Renal cortical epithelial cell (primary cell): ENCODE measurements around the gene IWS1. TPM values are rescaled to one million over a fixed set of nuclear protein-coding genes. Genes with fewer than 3 reads are reported as not detected.
A peak's percentile ranks its signal among the peaks of the same experiment; 100 is the strongest.

Source experiments
- DNase-seq: peaks from one replicate; pipeline ENCODE4 v3.0.0-alpha.2; 2011; ENCODE audit warnings: low read depth
- total RNA-seq: library from RNA; depleted of rRNA; stranded (reverse); fragments of >200 nt; gene quantifications from 2 replicates; pipeline ENCODE4 v1.2.3, GENCODE V29; 2014

IWS1 gene
- total RNA-seq, 1 donor from 2014 or later = 71.3 TPM

DNA sequence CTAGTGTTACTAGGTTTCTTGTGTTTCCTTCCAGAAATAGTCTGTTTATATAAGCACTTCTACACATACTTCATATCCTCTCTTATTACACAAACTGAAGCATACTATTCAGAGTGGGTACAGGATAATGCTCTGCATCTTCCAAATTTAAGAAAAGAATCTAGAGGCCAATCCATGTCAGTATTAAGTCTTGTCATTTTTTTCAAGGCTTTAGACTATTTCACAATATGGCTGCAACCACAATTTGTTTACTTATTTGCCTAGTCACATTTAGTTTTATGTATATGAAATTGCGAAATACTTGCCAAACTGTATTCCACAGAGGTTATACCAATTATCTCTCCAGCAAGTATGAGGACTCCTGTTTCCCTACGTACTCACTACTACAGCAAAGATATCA, 27.9 kb downstream of the IWS1 start:
- no peak for DNase-seq

DNA sequence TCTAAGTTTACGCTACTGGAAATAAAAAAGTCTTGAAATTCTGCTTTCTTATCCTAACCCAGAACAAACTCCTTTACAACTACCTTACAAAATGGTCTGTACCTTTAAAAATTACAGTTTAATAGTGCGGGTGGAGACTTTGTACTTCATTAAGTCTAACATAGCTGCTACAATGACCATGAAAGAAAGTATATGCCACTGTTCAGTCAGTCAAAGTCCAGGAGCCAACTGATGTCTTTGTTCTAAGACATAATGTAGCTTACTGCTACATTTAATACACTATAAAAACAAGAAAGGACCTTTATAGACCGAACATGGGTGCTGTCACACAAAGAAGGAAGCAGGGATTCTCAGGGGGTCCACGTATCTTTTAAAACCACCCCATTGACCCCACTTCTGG, 36.0 kb downstream of the IWS1 start:
- DNase-seq = no peak

DNA sequence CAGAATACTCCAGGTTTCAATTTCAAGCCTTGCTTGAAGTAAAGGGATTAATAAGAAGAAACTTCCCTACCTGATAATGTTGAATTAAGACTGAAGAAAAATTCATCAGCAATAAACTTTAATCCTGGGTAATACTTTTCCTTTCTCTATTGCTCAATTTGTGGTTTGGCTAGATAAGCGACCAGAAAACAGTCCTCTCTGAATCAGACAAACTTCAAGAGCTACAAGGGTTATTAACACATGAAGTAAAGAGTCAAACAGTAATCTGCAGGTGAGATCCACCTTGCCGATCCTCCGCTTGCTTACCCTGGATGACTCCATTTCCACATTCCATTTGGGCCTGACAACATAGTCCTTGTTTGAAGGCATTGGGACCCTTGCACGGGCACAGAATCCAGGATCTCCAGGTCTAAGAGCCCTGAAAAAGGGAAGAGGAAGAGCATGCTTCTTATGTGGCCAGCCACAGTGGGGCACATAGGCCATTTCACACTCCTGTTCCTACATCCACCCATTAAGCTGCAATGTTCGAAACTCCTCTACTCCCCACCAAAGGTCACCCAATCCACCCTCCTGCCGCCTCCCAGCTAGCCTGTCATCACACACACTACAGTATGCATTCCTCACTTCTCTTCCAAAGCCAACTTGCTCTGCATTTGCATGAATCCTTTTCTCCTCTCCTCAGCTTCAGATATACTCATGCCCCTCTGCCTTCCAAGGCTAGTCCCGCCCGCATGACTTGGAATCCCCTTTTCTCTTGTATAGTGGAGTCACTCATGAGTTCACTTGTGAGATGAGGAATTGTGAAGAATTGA, 39.8 kb downstream of the IWS1 start:
- DNase-seq = no peak

DNA sequence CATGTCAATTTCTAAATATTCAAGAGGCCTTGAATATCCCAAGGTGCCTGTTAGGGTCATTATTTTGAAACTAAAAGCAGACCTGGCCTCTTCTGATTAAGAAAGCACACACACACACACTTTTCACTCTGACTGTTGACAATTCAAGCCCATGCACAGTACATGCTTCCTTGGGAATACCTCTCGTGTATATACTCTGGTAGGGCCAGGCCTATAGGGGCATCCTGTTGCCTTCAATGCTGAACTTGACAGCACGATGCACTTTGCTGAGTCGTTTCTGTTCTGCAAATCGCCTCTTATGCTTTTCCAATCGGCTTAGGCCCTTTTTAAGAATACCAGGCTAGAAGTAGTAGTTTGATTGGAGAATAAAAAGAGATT, 40.6 kb downstream of the IWS1 start:
- DNase-seq = no peak

DNA sequence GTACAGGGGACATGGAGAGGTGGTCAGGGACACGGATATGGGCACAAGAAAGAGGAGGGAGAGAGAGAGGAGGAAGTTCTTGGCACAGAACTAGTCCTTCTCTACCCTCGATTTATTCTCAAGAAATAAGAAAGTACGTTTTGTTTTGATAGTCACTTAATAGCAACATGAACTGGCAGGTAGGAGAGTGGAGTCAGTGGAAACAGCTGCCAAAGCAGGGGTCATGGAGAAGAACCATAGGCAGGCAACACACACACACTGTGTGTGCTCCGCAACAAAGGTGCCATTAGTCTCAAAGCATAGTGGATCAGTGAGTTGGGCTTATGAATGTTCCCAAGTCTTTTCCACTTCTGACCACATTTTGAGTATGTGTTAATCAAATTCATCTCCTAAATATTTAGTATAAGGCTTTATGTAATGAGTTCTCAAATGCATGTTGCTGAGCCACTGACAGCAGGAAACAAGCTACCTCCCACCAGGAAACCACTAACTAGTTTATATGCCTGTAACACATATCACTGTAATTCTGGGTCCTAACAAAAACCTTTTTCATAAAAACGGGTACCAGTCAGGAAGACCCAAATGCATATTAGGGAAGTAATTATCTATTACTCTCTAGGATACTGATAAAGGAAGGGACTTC, 41.1 kb downstream of the IWS1 start:
- no peak for DNase-seq

DNA sequence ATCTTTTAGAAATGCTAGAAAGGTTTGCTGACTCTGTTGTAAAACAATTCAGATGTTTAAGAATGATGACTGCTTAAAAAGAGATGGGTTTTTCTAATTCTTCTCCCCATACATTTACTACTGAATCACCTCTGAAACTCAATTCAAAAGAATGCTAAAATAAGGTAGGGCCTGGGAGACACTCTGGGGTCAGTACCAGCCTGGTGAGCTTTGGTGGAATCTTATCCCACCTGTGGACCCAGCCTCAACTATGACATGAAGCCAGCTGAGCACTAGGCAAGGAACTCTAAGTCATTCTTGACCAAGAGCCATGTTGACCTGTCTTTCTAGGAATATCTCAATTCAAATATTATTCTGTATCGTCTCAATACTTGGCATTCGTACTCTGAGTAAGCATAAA, 44.3 kb downstream of the IWS1 start:
- no peak for DNase-seq

DNA sequence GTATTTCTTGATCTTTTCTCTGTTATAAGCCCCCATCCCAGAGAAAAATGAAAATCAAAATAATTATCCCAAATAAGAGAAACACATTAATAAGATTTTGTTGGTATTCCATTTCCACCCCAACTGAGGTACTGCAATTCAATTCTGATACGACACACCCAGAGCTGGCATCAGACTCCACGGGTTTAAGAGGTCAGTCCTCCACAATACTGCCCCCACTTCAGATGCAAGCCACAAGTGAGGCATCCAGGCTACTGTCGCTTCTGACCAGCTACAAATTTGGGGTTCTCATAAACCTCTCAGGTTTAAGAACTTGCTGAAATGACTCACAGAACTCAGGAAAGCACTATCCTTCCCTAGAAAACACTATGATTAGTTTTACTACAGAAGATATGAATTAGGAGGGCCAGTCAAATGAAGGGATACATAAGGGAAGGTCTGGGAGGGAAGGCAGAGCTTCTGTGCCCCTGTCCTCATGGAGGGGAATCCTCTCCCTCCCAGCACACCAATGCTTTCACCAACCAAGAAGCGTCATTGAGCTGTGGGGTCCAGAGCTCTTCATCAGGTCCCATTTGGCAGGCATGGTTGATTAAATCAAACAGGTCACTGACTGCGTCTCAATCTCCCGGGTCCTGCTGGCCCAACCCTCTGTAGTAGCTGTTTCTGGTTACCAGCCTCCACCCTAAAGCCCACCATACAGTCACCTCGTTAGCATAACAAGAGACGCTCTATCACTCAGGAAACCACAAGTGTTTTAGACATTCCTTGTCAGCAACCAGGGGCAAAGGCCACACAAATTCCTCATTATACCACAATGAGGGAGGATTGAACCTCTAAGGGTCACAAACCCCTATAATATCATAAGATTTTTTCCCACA, 46.2 kb downstream of the IWS1 start:
- no peak for DNase-seq

DNA sequence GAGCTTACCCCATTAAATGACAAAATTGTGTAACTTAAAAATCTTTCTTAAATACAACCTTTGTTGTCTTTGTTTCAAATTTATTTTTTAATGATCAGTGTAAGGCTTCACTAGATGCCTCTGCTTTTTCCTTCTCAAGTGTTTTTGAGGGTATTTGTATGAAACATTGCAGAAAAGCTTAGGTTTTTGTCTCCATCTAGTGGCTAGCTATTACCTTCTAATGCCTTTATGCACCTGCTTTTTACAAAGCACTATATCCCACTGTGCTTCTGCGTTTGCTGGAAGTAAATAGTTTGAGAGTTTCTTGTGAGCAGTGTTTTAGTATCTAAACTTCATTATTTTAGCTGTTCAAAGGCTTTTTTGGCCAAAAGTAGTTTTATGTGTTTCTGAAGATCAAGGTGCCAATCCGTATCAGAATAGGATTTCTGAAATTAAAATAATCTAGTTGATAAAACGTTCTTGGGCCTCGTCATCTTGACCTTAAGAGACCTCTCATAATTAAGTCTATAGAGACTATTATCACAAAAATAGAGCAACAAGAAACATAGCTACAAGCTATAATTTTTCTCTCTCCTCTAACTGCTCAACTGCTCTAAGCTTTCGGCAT, 47.0 kb downstream of the IWS1 start:
- DNase-seq = peak; percentile 74

DNA sequence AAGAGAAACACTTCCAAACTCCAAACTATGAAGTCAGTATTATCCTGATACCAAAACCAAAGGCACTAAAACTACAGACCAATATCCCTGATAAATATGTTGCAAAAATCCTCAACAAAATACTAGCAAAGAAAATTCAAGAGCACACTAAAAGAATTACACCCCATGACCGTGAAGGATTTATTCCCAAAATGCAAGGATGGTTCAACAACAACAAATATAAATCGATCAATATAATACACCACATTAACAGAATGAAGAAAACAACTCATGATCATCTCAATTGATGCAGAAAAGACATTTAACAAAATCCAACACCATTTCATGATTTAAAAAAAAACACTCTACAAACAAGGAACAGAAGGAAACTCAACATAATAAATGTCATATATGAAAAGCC, 50.5 kb downstream of the IWS1 start:
- no peak for DNase-seq

DNA sequence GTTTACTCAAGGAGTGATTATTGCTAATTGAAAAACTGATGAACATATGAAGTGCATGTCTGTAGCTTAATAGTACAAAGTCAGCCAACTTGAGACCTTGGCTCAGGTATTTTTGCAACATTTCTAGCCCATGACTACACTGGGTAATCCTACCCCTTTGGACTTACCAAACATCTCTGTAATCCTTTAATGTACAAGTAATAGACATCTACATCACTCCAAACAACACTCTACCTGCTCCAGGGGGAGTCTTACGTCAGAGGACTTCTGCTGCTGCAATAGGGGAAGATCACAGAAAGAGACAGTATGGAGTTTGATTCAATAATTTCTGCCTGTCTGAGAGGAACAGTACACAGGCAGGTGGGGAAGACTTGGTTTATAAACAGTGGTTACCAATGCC, 54.0 kb downstream of the IWS1 start:
- DNase-seq = no peak

DNA sequence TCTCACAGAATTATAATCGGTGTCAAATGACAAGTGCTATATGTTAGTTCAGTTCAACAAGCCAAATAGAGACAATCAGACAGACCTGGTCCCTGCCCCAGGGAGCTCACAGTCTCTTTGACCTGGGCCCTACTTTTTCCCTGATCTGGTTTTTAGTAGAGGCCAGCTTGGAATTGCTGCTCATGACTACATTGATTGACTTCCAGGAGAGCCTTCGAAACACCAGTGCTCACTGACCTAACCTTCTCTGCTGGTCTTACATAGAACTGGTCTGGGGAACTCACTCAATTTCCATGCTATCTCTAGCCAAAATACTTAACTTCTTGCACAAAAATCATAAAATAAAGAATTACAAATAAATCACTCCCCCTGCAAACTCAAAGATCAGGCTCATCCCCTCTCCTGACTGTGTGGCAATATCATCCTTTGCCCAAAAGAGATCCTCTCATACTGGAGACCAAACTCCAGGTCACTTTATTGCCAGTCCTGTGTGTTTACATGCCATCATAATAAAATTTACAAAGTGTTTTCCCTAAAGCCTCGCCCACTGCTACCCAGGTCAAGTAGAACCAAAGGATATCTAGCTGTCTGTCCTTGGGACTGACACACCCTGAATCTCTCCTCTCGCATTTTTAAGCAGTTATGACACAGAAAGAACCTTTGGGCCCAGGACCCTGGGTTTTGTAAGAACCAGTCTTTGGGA, 54.9 kb downstream of the IWS1 start:
- no peak for DNase-seq

DNA sequence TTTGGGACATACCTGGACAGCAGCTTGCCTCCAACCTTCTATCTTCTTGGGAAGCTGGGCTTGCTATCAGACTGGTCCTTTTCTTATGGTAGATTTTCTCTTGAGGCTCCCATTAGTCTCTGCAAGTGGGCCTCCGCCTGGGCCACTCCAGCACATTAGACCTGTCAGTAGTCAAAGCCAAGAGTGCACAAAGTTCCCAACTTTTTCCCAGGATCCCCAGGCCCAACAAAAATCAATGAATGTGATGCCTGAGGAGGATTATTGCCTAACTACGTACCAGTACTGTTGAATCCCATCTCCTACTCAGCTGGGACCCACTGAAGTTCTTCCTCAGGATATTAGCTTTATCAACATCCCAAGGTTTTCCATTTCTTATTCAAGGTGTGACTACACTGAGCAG, 56.3 kb downstream of the IWS1 start:
- DNase-seq = no peak

DNA sequence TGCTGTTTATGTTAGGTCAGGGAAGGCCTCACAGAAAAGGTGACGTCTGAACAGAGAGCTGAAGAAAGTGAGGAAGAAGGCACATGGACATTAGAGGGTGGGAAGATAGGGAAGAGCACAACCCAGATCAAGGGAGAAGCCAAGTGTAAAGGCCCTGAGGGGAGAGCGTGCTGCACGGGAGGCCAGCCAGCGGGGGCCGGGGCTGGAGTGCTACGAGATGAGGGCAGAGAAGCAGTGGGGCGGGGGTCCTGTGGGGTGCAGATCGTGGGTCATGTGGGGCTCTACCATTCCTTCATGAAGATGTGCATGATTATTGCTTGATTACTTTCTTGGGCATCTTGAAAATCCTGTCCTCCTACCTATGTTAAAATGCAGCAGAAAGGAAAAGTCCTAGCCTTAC, 57.2 kb downstream of the IWS1 start:
- no peak for DNase-seq

DNA sequence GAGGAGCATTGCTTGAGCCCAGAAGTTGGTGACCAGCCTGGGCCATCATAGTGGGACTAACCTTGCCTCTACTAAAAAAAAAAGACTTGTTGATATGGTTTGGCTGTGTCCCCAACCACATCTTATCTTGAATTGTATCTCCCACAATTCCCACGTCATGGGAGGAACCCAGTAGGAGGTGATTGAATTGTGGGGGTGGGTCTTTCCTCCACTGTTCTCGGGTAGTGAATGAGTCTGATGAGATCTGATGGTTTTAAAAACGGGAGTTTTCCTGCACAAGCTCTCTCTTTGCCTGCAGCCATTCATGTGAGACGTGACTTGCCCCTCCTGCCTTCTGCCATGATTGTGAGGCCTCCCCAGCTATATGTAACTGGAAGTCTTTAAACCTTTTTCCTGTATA, 61.0 kb downstream of the IWS1 start:
- no peak for DNase-seq

DNA sequence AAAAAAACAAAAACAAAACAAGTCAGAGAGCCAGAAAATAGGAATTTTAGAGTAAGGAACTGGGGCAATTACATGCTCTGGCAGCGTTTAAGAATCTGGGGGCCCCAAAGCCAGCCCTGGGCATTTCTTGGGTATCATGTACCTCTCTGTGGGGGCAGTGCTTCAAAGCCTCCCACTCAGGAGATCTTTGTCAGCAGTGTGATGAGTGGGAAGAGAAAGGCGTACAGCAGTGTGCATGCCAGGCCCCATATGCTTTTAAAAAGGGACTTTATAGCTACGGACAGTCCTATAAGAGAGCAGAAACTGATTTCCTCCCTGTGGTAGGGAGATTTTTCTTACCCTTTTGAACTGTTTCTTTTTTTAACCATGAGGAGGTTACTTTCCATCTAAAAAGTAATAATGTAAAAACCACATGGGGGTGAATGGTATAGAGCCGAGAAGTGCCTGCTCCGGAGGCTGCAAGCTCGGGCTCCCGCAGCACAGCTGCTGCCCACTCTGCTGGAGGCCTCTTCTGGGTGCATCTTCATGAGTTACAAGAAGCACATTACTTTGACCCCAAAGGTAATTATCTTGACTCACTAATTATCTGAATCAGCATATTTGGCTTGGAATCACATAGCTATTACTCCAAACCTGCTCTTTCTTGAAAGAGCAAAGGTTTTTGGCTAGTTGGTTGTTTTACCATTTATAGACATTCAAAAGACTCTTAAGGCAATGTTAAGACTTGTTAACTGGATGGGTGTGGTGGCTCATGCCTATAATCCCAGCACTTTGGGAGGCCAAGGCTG, 61.6 kb downstream of the IWS1 start:
- no peak for DNase-seq

DNA sequence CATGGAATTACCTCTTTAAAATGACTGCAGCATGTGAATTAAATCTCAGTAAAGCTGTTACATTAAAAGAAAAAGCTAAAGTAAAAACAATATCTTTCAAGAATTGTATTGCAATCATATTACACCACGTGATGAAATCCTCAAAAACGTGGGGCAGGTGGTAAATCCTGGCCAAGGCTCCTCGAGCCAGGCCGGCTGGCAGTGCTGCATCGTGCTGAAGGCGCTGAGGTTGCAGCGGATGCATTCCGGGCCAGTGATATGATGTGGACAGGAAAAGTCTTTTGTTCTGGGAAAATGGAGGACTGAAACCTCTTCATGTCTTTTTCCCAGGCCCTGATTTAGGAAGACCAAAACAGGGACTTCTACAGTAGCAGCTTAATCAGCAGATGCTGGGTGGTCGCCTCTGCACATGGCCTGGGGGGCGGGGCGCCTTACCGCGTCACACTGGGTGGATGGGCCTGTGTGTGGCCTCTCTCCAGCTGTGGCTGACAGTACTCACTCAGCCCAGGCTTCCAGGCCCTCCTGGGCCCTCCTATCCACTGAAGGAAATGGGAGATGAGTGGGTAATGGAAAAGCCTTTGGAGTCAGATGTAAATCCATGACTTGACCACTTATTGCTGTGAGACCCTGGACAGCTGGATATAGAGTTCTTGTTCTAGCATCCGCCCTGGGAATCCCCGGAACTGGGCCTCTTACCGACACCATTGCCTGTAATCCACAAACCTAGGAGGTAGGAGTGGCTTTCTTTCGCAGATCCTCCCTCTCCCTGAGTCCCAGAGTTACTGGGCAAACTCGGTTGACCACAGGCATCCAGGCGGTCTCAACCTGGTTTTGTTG, 62.9 kb downstream of the IWS1 start:
- DNase-seq = no peak

DNA sequence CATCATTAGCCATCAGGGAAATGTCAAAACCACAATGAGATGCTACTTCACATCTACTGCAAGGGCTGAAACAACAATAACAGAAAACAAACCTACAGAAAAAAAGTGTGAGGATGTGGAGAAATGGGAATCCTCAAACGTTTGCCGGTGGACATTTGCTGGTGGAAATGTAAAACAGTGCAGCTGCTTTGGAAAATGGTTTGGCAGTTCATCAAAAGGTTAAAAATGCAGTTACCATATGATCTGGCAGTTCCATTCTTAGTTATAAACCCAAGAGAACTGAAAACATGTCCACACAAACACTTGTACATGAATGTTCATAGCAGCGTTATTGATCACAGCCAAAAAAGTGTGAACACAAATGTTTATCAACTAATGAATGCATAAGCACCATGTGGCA, 63.8 kb downstream of the IWS1 start:
- DNase-seq = no peak

DNA sequence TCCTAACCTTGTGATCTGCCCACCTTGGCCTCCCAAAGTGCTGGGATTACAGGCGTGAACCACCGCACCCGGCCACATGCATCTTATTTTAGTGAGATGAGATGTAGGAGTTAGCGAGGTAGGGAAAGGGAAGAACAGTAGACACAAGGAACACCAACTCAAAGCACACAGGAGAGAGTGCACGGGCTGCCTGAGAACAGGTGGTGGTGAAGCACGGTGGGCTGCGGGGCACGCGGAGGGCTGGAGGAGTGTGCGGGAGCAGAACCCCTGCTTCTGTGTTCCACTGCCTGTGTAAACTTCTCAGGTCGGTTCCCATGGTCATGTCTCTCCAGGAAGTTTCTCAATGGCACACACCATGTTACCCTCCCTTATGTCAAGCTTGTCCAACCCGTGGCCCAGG, 69.3 kb downstream of the IWS1 start:
- no peak for DNase-seq

DNA sequence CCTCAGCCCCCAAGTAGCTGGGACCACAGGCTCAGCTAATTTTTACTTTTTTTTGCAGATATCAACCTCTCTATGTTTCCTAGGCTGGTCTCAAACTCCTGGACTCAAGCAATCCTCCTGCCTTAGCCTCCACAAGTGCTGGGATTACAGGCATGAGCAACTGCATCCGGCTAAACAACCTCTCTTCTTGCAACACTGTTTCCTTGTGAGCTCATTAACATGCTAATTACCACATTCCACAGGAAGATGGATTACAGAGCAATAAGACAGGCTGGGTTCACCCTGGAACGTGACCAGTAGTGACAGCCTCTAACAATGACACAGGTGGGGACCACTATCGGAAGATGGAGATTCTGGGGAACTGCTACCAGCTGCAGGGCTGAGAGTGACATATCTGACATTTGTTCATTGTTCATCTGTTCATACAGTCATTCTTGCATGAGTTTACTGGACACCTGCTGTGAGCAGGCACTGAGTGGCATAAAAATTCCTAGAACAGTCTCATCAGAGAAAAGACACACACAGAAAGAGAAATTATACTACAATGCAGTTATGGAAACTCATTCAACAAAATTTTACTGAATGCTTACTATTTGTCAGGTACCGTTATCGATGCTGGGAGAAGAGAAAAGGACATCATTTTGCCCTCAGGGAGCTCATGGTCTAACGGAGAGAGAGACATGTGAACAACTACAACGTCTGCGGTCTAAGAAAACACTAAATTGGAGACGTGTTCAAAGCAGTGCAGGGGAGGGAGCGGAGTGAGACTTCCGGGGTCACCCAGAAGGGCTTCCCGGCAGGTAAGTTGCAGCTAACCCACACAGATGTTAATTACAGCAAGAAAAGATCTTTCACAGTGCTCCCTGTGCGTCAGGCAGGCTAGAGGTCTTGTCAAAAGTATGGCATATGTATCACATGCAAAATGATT, 70.5 kb downstream of the IWS1 start:
- peak; percentile 55 for DNase-seq
